HepG2 (cell line): ENCODE results near the gene APBA1. TPM values are rescaled to one million over a fixed set of nuclear protein-coding genes. Genes with fewer than 3 reads are reported as not detected.

Experiments
- ATAC-seq: fragments of 200-7000 bp; cut with Tn5 transposase; 3 replicates; pipeline ENCODE4 v1.9.1; 2020; ENCODE audit warnings: mild to moderate bottlenecking, moderate library complexity
- BruUV-seq: library from RNA; stranded (reverse); fragments of 400-500 nt; replicated peaks from 2 replicates; lab custom pipeline; 2021; lab: Mats Ljungman, UMichigan
- CTCF ChIA-PET: fragments of 300-600 bp; formaldehyde crosslinking; extraction: SDS; loops from one replicate; lab custom pipeline; 2021; ENCODE audit warnings: low total read pairs, inconsistent platforms, low intra/inter-chr PET ratio; lab: Yijun Ruan, JAX
- POLR2A ChIA-PET: fragments of 350-600 bp; sonication (Branson Sonifier 250); formaldehyde crosslinking; loops from one replicate; lab custom pipeline; 2020; ENCODE audit warnings: antibody characterized with exemption, inconsistent platforms; lab: Yijun Ruan, JAX
- DNase-seq: peaks from one replicate; pipeline ENCODE4 v3.0.0-alpha.2; 2015; ENCODE audit warnings: low spot score
- FAIRE-seq: peaks from 3 replicates; lab custom pipeline; 2011; peaks lifted over from hg19 to GRCh38; lab: Jason Lieb, UNC
- H2AFZ ChIP-seq: one replicate; pipeline ENCODE4 v1.6.1; 2011; ENCODE audit warnings: low read length, inconsistent platforms
- H3K27ac ChIP-seq: fragments of 300-600 bp; 3 replicates; pipeline ENCODE4 v1.8.0; 2011; ENCODE audit warnings: mixed run types, mild to moderate bottlenecking, mixed read lengths, low read length, inconsistent platforms; ENCODE audit not compliant: insufficient read depth; ENCODE audit errors: extremely low read length
- H3K27me3 ChIP-seq, 2 experiments: fragments of 200-600 bp in 1 of 2; 2 replicates in 1 of 2; 3 replicates in 1 of 2; pipeline versions ENCODE4 v1.6.0 to v1.8.0; 2011; ENCODE audit warnings: low read length in 2 of 2, mild to moderate bottlenecking in 2 of 2, moderate library complexity in 2 of 2, inconsistent platforms in 1 of 2; ENCODE audit not compliant: insufficient read depth in 2 of 2, control insufficient read depth in 1 of 2
- H3K36me3 ChIP-seq, 2 experiments: fragments of 200-600 bp in 1 of 2; replicated peaks in 1 of 2; 2 replicates in 1 of 2; 3 replicates in 1 of 2; pipeline versions ENCODE4 v1.5.1 to v1.8.0; 2011; ENCODE audit warnings: low read length in 2 of 2, inconsistent platforms in 1 of 2; ENCODE audit not compliant: insufficient read depth in 2 of 2, control insufficient read depth in 1 of 2
- H3K4me1 ChIP-seq: 2 replicates; pipeline ENCODE4 v1.5.1; 2012; ENCODE audit warnings: low read length, inconsistent platforms; ENCODE audit not compliant: insufficient read depth
- H3K4me2 ChIP-seq: 2 replicates; pipeline ENCODE4 v1.6.0; 2011; ENCODE audit warnings: low read depth, low read length, inconsistent platforms
- H3K4me3 ChIP-seq, 3 experiments: fragments of 200-600 bp in 1 of 3; sonication (generic), shearing (Covaris generic) in 1 of 3; replicated peaks in 1 of 3; 2 replicates each; pipeline ENCODE4 v1.5.1; 2011 to 2016; ENCODE audit warnings: low read length in 3 of 3, inconsistent platforms in 2 of 3, low read depth in 2 of 3, mild to moderate bottlenecking in 2 of 3, control low read depth in 1 of 3, mixed read lengths in 1 of 3; ENCODE audit not compliant: insufficient read depth in 1 of 3
- H3K79me2 ChIP-seq: one replicate; pipeline ENCODE4 v1.6.1; 2011; ENCODE audit warnings: low read length, inconsistent platforms; ENCODE audit not compliant: insufficient read depth
- H3K9ac ChIP-seq: 2 replicates; pipeline ENCODE4 v1.6.0; 2011; ENCODE audit warnings: mild to moderate bottlenecking, low read depth, low read length, inconsistent platforms; ENCODE audit not compliant: insufficient read depth
- H3K9me3 ChIP-seq: 2 replicates; pipeline ENCODE4 v1.5.1; 2012; ENCODE audit warnings: mild to moderate bottlenecking, low read length
- H4K20me1 ChIP-seq: 2 replicates; pipeline ENCODE4 v1.6.0; 2011; ENCODE audit warnings: inconsistent platforms, mild to moderate bottlenecking, low read length, moderate library complexity; ENCODE audit not compliant: insufficient read depth
- CREB3 ChIP-seq: sonication (generic); formaldehyde crosslinking; IDR thresholded peaks from 2 replicates; pipeline ENCODE4 v1.5.0; 2020; ENCODE audit warnings: missing genetic modification reagents
- ESRRA ChIP-seq: sonication (generic); formaldehyde crosslinking; IDR thresholded peaks from 2 replicates; pipeline ENCODE4 v1.5.1; 2020; ENCODE audit warnings: mild to moderate bottlenecking, low read depth, missing genetic modification reagents
- FOXP4 ChIP-seq: sonication (generic); formaldehyde crosslinking; IDR thresholded peaks from 2 replicates; pipeline ENCODE4 v1.4.0; 2020; ENCODE audit warnings: missing genetic modification reagents
- HOXA3 ChIP-seq: sonication (generic); formaldehyde crosslinking; IDR thresholded peaks from 2 replicates; pipeline ENCODE4 v1.5.0; 2020; ENCODE audit warnings: missing genetic modification reagents
- RBAK ChIP-seq: sonication (generic); formaldehyde crosslinking; IDR thresholded peaks from 2 replicates; pipeline ENCODE4 v1.5.1; 2020; ENCODE audit warnings: mild to moderate bottlenecking, missing genetic modification reagents
- ZNF383 ChIP-seq: sonication (generic); formaldehyde crosslinking; IDR thresholded peaks from 2 replicates; pipeline ENCODE4 v1.4.0; 2020; ENCODE audit warnings: missing genetic modification reagents, mild to moderate bottlenecking, borderline replicate concordance
- ZNF766 ChIP-seq: sonication (generic); formaldehyde crosslinking; IDR thresholded peaks from 2 replicates; pipeline ENCODE4 v1.5.0; 2020; ENCODE audit warnings: missing genetic modification reagents, borderline replicate concordance
- WGBS: methylation state at CpG from one replicate; pipeline ENCODE4 v1.1.6; 2017; ENCODE audit warnings: low lambda C conversion rate; 5-methylcytosine and 5-hydroxymethylcytosine counted together
- in situ Hi-C: cut with HindIII; loops from 2 replicates; pipeline ENCODE4 v1.10.0; 2017; ENCODE audit warnings: low pct_unique_long_range_greater_than_20kb; ENCODE audit not compliant: extremely low pct_ligation_motif_present
- intact Hi-C: fragments of 100-400 bp; cut with micrococcal nuclease; formaldehyde crosslinking; loops from one replicate; pipeline ENCODE4 v1.10.0; 2022; ENCODE audit not compliant: unreplicated experiment
- polyA plus RNA-seq, 8 experiments: library from polyadenylated mRNA; depleted of rRNA in 3 of 8; stranded (reverse) in 7 of 8; unstranded in 1 of 8; fragments of >200 nt; fragmentation: Illumina TruSeq in 4 of 8; extraction: Trizol in 4 of 8; gene quantifications; 2 replicates each; pipeline versions ENCODE4 v1.2.1 to v1.2.3, GENCODE V29; 2011 to 2016; ENCODE audit warnings: low read depth in 4 of 8, missing spikeins in 1 of 8, mixed read lengths in 1 of 8; ENCODE audit not compliant: insufficient read depth in 1 of 8
- total RNA-seq, 5 experiments: library from RNA; depleted of rRNA; stranded (reverse); fragments of >200 nt; fragmentation: Illumina TruSeq; extraction: Trizol; gene quantifications; 2 replicates each; pipeline ENCODE4 v1.2.3, GENCODE V29; 2016; ENCODE audit warnings: low read depth in 1 of 5

The APBA1 gene
- total and polyA plus RNA-seq, 2 of the 13 experiments (the other 11 are each of a cell fraction or from before 2014, with no cell fraction given) = 0.15 TPM; not detected in 1

- POLR2A ChIA-PET = no interaction called here
- WGBS = 57% methylated on average over 5 of the region's 5 CpGs
- no peak overlapping the region for H3K9ac ChIP-seq
- H3K36me3 ChIP-seq = no peaks in the 10 kb centered on the region
- BruUV-seq = no TSS peak
- in situ Hi-C loops = loop anchor here (10.0 kb wide), 1 partner anchor 197 kb away; no protein-coding TSS in a partner anchor
- DNase-seq = no peak
- no peaks in the 10 kb centered on the region for H4K20me1 ChIP-seq
- ATAC-seq = no peak
- TF ChIP-seq CREB3 (CRISPR knock-in tag) (no peak), RBAK (no peak), ESRRA (CRISPR knock-in tag) (no peak), HOXA3 (no peak), ZNF766 (no peak), ZNF383 (CRISPR knock-in tag) (no peak), FOXP4 (no peak)
- TF ChIP-seq, all 625 proteins: peak for 0
- H3K27ac ChIP-seq = no peak overlapping the region
- no peak for FAIRE-seq
- H3K4me1 ChIP-seq = no peaks in the 10 kb centered on the region
- H2AFZ ChIP-seq = no peak overlapping the region
- CTCF ChIA-PET = no interaction called here
- no peak overlapping the region for H3K4me3 ChIP-seq
- intact Hi-C loops = loop anchor here (10.0 kb wide), 1 partner anchor 147 kb away; the partner anchor contains the start of gene CFAP95
- no peaks in the 10 kb centered on the region for H3K9me3 ChIP-seq
- H3K4me2 ChIP-seq = no peak overlapping the region
- H3K27me3 ChIP-seq = peaks cover 0 to 9% of the 10 kb centered on the region in 2 experiments; a peak in 1 of 5 replicates
- no peaks in the 10 kb centered on the region for H3K79me2 ChIP-seq
Observed at GRCh38 chr9:69677931-69678330, 5.8 kb upstream of the APBA1 start.
